Fibroblast of pulmonary artery (primary cell): ENCODE data around the gene ICAM4.
"Not testable (repeated sequence)": the region's sequence is repeated elsewhere in the genome, so short reads cannot be mapped to it uniquely, and the experiment has no call there.

Source experiments
- DNase-seq: peaks from one replicate; pipeline ENCODE4 v3.0.0-alpha.2; 2010; ENCODE audit warnings: low read depth
- H3K4me3 ChIP-seq: replicated peaks from 2 replicates; pipeline ENCODE4 v1.5.1; 2011; ENCODE audit warnings: low read depth, mild to moderate bottlenecking, control low read depth, low read length, moderate library complexity
- TF ChIP-seq, protein P1 (sequence below): IDR thresholded peaks from 2 replicates; pipeline ENCODE4 v1.5.1; 2011; ENCODE audit warnings: mild to moderate bottlenecking, control low read depth, low read length, inconsistent platforms; ENCODE audit errors: missing control alignments

ICAM4 gene

GRCh38 chr19:10332965-10333757 is 46.4 kb downstream of the ICAM4 start, which contains the start of gene RAVER1:
TSS of gene RAVER1 (minus strand) at chr19:10333529. CDS start at chr19:10333507, 22 bp downstream.
- H3K4me3 ChIP-seq = peak within 1 kb of the TSS; percentile 90
- peak; percentile 98 for DNase-seq
- TF ChIP-seq, protein P1, sequence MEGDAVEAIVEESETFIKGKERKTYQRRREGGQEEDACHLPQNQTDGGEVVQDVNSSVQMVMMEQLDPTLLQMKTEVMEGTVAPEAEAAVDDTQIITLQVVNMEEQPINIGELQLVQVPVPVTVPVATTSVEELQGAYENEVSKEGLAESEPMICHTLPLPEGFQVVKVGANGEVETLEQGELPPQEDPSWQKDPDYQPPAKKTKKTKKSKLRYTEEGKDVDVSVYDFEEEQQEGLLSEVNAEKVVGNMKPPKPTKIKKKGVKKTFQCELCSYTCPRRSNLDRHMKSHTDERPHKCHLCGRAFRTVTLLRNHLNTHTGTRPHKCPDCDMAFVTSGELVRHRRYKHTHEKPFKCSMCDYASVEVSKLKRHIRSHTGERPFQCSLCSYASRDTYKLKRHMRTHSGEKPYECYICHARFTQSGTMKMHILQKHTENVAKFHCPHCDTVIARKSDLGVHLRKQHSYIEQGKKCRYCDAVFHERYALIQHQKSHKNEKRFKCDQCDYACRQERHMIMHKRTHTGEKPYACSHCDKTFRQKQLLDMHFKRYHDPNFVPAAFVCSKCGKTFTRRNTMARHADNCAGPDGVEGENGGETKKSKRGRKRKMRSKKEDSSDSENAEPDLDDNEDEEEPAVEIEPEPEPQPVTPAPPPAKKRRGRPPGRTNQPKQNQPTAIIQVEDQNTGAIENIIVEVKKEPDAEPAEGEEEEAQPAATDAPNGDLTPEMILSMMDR = no peak

DNA sequence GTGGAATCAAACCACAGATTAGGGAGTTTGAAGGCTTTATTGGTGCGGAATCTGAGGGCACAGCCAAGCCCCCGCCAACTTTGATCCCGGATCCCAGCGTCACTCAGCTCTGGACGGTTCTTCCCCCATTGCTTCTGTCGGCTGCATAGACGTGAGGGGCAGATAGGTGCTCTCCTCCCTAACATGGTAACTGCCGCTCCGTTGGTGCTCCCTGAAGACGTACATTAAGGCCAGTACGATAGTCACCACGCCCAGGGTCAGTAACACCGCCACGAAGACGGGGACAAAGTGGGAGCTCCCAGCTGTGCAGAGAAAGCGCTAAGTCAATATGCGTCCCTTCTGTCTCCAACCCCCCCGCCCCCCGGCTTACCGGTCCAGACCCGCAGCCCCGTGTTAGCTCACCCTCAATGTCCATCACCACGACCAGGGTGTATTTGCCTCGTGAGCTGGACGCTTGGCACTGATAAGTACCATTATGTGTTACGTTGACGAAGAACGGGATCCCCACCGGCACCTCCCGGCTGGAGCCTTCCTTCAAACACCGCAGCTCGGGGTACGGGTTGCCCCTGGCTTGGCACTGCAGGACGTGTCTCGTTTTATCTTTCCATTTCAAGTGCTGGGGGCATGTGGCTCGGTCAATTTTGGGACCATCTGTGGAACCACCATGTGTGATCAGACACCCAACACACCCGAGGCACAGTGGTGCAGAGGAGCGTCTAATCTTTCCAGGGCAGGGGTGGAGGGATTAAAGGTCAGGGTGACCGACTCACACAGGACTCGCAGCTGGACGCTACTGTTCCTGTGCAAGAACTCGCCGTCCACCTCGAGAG is 47.2 kb downstream of the ICAM4 start:
- TF ChIP-seq, protein P1 = no peak
- H3K4me3 ChIP-seq = peak overlapping the region; percentile 90
- peak; percentile 4 for DNase-seq

- TF ChIP-seq, protein P1 = peak; percentile 8
- peak; percentile 97 for DNase-seq
- H3K4me3 ChIP-seq = peak overlapping the region; percentile 90
Measured at GRCh38 chr19:10334588-10335351, 48.0 kb downstream of the ICAM4 start.

DNA sequence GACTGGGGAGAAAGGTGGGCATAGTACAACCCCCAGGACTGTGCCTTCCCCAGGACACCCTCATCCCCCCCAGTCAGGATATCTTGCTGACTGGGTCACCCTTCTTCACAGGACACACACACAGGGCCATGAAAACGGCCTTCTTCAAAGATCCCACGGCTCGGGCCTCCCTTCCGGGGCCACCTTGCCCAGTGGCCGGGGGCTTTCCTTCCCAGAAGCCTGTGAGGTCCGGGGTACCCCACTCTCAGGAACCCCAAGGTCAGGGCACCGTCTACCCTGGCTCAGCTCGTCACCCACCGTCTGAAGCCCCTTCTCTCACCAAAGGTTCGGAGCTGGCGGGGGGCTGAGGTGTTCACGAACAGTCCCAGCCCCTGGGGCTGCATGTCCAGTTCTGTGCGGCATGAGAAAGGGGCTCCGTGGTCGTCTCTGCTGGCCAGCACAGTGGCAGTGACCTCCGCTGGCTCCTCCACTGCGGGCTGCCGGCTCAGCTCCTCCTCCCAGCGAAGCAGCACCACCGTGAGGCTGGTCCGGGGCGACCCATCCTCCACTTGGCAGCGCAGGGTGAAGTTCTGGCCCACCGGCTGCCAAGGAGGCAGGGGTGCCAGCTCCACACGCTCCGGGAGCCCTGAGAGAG is 48.7 kb downstream of the ICAM4 start:
- DNase-seq = no peak
- no peak overlapping the region for H3K4me3 ChIP-seq
- TF ChIP-seq, protein P1 = no peak

DNA sequence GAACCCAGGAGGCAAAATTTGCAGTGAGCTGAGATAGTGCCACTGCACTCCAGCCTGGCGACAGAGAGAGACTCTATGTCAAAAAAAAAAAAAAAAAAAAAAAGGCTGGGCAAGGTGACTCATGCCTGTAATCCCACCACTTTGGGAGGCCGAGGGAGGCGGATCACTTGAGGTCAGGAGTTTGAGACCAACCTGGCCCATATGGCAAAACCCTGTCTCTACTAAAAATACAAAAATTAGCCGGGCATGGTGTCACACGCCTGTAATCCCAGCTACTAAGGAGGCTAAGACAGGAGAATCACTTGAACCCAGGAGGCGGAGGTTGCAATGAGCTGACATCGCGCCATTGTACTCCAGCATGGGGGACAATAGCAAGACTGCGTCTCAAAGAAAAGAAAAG is 50.0 kb downstream of the ICAM4 start:
- not testable (repeated sequence) for DNase-seq, H3K4me3 ChIP-seq
